ENCODE measurements around the gene ZNF45.
"Not testable (repeated sequence)": the region's sequence is repeated elsewhere in the genome, so short reads cannot be mapped to it uniquely, and the experiment has no call there.

- not testable (repeated sequence) for TF ChIP-seq CTCF (conservative IDR thresholded peaks at IDR 0.05); ZFX (IDR thresholded peaks at IDR 0.05)
These were observed 14.7 kb upstream of the ZNF45 start for GRCh38 chr19:43949803-43950202.

All from C4-2B (cell line).